HG03520 (cell line): Measurements from ENCODE around the gene TARDBP.
"Not testable (repeated sequence)": the region's sequence is repeated elsewhere in the genome, so short reads cannot be mapped to it uniquely, and the experiment has no call there.

Source experiments
- ATAC-seq: cut with Tn5 transposase; IDR thresholded peaks from one replicate; pipeline ENCODE4 v1.9.1; 2021; ENCODE audit warnings: mild to moderate bottlenecking, moderate library complexity; ENCODE audit not compliant: unreplicated experiment

TARDBP gene

DNA sequence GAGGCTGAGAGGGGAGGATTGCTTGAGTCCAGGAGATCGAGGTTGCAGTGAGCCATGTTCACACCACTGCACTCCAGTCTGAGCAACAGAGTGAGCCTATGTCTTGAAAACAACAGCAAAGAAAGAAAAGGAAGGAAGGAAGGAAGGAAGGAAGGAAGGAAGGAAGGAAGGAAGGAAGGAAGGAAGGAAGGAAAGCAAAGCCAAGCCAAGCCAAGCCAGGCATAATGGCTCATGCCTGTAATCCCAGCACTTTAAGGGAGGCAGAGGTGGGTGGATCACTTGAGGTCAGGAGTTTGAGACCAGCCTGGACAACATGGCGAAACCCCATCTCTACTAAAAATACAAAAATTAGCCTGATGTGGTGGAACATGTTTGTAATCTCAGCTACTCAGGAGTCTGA, 20.4 kb upstream of the TARDBP start:
- not testable (repeated sequence) for ATAC-seq

DNA sequence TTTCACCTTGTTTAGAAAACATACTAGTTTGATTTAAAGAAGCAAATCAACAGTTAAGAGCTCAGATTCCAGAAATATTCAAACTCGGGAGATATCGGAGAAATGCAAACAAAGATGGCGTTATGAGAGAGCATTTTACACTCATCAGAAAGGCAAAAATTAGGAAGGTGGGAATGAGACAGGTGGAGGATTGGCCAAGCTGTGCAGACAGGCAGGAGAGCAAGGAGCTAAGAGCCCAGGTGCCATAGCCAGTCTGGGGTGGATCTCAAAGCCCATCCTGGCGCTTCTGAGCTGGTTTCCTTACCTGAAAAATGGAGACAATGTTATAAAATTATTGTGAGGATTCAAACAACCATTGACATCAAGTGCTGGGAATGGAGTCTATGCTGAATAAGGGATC, 19.6 kb upstream of the TARDBP start:
- ATAC-seq: no peak

DNA sequence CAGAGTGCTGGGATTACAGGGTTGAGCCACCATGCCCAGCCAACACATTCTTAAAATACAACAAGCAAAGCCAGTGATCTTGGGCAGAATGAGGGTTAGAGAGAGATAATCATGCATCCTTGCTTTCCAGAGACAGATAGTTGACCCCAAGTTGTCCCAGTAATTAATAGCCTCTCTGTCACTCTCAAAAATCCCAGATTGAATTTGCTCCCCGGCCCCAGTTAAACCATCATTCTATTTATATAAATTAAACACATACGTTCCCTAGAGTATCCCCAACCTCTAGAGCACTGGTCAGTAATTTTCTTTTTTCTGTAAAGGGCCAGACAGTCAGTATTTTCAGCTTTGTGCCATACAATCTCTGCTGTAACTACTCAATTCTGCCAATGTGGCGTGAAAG, 16.4 kb upstream of the TARDBP start:
- no peak for ATAC-seq

DNA sequence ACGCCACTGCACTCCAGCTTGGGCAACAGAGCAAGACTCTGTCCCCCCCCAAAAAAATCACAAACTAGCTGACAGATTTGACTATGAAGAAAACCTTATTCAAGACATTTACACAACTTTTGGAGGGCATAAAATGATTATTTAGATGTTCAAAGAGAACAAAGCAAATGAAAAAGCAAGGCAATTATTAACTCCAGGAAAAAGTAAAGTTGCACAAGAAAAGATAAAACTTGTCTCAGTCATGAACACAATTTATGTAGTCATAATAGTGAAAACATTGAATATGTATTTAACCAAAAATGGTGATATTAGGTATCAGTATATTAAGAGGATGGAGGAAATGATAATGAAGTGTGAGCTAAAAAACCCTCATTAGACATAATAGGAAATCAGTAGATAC, 11.9 kb upstream of the TARDBP start:
- ATAC-seq: no peak

DNA sequence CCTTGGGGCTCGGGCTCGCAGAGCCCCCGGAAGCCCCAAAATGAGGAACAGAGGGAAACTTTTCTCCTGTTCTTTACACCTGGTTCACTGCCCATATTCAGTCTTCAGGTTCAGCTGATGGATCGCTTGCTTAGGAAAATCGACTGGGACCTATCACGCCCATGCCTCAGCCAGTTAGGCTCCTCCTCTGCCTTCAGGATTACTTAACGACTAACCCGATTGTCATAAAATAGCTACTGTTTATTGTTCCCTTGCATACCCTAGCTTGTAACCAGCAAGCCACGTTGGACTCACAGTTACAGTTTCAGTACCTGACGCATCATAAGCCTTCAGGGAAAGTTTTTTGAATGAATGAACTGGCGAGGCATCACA, 692 bp downstream of the TARDBP start:
- ATAC-seq: no peak

DNA sequence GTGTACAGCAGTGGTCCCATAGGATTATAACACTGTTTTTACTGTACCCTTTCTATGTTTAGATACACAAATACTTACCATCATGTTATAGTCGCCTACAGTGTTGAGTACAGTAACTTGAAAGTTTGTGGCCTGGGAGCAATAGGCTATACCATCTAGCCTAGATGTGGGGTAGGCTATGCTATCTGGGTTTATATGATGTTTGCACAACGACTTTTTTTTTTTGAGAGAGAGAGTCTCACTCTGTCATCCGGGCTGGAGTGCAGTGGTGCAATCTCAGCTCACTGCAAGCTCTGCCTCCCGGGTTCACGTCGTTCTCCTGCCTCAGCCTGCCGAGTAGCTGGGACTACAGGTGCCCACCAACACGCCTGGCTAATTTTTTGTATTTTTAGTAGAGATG, 6.9 kb downstream of the TARDBP start:
- ATAC-seq: not testable (repeated sequence)

DNA sequence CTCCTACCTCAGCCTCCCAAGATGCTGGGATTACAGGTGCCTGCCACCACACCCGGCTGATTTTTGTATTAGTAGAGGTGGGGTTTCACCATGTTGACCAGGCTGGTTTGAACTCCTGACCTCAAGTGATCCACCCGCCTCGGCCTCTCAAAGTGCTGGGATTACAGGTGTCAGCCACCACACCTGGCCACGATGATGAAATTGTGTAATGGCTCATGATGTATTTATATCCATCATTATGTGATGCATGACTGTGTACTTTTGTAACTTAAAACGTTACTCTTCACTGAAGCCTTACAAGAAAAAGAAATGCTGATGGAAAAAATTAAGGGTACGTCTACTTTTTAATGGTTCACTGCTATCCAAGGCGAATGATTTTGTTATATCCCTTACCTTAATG, 7.5 kb downstream of the TARDBP start:
- ATAC-seq: no peak

DNA sequence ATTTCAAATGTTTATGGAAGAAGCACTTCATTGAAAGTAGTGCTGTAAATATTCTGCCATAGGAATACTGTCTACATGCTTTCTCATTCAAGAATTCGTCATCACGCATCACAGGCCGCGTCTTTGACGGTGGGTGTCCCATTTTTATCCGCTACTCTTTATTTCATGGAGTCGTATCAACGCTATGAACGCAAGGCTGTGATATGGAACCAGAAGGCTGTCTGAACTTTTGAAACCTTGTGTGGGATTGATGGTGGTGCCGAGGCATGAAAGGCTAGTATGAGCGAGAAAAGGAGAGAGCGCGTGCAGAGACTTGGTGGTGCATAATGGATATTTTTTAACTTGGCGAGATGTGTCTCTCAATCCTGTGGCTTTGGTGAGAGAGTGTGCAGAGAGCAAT, 10.7 kb downstream of the TARDBP start:
- no peak for ATAC-seq

DNA sequence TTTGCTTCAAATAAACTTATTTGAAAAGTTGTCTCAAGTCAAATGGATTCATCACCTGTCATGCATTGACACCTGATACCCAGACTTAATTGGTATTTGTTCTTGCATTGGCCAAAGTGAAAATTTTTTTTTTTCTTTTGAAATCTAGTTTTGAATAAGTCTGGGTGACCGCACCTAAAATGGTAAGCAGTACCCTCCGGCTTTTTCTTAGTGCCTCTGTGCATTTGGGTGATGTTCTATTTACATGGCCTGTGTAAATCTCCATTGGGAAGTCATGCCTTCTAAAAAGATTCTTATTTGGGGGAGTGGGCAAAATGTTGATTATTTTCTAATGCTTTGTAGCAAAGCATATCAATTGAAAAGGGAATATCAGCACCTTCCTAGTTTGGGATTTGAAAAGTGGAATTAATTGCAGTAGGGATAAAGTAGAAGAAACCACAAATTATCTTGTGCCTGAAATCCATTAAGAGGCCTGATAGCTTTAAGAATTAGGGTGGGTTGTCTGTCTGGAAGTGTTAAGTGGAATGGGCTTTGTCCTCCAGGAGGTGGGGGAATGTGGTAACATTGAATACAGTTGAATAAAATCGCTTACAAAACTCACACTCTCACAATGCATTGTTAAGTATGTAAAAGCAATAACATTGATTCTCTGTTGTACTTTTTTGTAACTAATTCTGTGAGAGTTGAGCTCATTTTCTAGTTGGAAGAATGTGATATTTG, 11.9 kb downstream of the TARDBP start:
- ATAC-seq: no peak

DNA sequence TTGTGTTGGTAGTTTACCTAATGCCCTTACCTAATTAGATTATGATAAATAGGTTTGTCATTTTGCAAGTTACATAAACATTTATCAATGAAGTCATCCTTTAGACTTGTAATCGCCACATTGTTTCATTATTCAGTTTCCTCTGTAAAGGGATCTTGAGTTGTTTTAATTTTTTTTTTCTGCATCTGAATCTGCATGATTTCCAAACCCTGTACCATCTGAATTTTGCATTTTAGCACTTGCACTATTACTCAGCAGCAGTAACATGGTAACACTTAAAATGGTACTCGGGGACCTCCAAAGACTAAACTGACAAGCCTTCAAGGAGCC, 12.4 kb downstream of the TARDBP start:
- no peak for ATAC-seq

DNA sequence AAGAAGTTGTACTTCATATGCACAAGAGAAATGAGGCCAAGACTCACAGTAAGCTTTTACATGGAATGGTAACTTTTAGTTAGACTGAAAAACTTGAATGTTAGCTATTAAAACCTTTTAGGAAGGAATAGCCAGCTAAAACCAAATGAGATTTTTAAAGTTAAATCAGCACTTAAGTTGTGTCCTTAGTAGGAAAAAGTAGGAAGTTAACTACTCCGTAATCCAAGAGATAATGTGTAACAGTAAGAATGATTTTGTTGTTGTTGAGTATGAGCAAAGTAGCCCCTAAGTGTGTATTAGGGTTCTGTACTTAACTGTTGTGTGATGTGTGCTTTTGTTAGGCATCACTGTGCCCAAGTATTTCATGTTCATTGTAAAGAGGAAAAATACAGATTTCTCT, 13.2 kb downstream of the TARDBP start:
- ATAC-seq: no peak

DNA sequence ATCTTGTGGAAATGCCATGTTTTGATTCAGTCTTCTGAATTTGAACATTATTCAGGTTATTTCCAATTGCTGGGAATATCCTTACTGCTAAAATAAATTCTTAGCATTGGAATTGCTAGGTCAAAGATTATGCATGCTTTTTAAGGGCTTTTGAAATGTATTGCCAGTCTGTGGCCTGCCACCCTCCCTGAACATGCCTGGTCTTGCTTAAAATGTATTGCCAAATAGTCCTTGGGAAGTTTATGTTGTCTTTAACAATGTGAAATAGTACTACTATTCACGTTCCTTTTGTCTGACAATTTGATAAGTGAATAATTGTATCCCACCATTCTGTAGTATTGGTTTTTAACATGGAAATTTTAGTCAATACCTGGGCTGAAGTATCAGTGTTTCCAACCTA, 13.6 kb downstream of the TARDBP start:
- no peak for ATAC-seq

DNA sequence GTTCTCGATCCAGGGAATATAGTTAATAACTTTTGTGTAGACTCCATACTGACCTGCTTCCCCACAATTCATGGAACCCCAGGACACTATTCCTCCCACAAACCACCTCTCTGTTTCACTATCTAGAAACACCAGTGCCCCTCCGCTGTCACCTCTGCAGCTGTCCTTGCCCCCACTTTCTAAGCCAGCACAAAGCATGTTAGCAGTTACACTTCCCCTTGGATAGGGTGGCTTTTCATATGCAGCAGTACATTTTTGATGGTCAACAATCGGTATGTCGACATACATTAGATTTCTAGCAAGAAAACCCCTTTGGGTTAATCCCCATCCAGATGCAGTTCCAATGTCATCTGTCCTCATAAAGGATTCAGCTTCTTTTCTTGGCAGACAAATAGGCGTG, 14.4 kb downstream of the TARDBP start:
- no peak for ATAC-seq

DNA sequence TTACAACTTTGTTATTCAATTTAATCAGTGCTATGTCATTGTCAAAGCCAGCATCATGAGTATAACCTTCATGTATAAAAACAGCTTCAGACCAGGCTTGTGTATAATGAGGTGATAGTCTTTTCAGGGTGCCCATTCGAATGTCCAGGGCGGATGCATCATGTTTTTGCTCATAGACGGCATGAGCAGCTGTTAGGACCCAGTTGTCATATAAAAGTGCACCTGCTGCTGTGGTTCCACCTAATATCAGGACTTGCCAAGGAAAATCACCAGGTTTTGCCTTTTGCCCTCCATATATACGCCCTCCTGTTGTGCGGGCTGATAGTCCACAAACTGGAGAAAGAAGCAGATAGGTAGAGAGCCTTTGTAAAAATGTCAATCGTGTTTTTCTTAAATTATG, 14.9 kb downstream of the TARDBP start:
- ATAC-seq: no peak

DNA sequence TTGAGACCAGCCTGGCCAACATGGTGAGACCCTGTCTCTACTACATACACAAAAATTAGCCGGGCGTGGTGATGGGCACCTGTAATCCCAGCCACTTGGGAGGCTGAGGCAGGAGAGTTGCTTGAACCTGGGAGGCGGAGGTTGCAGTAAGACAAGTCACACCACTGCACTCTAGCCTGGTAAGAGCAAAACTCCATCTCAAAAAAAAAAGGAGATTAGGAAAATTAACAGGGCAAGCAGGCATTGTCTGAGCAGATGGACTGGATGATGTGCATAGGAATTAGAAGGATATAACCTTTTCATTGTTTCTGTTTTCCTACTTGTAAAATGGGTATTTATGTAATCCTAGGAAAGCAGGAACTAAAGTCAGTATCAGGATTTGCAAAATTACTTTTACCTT, 15.6 kb downstream of the TARDBP start:
- ATAC-seq: no peak

DNA sequence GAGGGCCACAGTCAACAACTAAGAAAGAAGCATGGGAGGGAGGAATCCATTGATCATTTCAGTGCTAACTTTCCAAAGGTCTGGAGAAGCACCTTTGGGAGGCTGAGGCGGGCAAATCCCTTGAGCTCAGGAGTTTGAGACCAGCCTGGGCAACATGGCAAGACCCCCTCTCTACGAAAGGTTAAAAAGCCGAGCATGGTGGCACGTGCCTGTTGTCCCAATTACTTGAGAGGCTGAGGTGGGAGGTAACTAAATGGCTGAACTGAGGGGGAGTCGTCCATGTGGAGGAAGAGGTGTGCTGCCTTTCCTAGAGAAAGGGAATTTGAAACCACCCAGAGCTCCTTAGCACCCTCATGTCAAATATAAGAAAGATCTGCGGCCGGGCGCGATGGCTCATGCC, 18.4 kb downstream of the TARDBP start:
- no peak for ATAC-seq

DNA sequence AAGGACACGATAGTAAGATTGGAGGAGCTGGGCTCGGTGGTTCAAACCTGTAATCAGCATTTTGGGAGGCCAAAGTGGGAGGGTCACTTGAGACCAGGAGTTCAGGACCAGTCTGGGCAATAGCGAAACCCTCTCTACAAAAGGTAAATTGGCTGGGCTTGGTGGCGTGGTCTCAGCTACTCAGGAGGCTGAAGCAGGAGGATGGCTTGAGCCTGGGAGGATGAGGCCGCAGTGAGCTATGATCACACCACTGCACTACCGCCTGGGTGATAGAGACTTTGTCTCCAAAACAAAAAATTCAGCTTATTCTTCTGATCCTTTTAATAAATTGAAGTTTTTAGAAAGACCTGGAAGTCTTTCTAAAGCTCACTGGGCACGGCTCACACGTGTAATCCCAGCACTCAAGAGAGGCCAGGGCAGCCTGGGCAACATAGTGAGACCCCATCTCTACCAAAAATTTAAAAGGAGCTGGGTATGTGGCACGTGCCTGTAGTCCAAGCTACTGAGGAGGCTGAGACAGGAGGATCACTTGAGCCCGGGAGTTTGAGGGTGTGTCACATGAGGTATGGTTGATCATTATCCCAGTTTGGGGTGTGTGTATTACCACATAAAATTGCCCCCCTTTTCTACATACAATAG, 19.3 kb downstream of the TARDBP start:
- no peak for ATAC-seq

DNA sequence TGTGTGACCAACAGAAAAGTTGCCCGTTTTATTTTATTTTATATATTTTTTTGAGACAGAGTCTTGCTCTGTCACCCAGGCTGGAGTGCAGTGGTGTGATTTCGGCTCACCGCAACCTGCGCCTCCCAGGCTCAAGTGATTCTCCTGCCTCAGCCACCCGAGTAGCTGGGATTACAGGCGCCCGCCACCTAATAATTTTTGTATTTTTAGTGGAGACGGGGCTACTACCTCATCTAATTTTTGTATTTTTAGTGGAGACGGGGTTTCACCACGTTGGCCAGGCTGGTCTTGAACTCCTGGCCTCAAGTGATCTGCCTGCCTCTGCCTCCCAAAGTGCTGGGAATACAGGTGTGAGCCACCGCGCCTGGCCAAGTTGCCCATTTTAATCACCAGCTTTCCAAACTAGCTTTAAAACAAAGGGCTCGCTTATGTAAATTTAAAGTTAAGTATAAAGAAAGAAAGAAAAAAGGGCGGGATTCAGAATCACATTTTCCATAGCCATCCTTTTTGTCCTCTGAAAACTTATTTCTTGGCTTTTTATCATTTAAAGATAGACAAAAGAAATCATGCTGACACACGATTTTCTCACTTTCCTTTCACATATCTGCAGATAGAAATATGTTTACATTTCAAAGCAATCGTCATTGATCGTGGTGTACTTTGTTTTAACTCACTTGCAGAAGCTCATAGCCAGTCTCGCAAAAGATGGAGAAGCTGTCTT, 24.7 kb downstream of the TARDBP start:
- ATAC-seq: not testable (repeated sequence)

DNA sequence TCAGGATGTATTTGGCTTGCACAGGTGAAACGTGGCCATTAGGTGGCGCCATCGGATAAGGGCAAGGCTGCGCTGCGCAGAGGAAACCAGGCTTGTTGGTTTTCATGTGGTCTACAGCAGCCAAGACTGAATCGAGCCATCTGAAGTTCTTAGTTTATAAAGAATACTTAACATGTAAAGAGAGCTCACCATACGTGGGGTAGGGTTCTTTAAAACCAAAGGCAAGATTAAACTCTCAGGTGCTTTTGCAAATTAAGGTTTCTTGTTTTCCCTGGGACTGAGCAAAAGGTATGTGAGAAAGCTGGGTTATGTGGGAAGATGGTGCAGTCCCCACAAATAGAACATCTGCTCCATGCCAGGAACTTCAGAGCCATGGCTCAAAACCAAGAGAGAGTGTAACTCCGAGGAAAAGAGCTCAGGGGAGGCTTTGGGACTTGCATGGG, 25.3 kb downstream of the TARDBP start:
- no peak for ATAC-seq

DNA sequence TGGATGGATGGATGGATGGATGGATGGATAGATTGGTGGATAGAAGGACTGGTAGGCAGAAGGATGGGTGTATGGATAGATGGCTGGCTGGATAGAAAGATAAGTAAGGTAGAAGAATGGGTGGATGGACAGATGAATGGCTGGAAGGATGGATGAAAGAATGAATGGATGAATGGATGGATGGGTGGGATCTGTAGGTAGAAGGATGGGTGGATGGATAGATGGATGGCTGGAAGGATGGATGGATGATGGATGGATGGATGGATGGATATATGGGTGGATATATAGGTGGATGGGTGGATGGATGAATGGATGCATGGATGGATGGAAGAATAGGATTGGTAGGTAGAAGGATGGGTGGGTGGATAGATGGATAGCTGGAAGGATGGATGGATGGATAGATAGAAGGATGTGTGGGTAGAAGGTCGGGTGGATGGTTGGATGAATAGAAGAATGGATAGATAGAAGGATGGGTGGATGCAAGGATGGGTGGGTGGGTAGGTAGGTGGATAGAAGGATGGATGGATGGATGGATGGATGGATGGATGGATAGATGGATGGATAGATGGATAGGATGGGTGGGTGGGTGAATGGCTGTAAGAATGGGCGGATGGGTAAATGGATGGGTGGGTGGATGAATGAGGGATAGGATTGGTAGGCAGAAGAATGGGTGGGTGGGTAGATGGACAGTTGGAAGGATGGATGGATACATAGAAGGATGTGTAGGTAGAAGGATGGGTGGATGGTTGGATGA, 27.1 kb downstream of the TARDBP start:
- ATAC-seq: no peak

DNA sequence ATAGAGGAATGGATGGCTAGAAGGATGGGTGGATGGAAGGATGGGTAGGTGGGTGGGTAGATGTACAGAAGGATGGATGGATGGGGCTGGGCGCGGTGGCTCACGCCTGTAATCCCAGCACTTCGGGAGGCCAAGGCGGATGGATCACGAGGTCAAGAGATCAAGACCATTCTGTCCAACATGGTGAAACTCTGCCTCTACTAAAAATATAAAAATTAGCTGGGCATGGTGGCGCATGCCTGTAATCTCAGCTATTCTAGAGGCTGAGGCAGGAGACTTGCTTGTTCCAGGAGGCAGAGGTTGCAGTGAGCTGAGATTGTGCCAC, 27.6 kb downstream of the TARDBP start:
- ATAC-seq: not testable (repeated sequence)

DNA sequence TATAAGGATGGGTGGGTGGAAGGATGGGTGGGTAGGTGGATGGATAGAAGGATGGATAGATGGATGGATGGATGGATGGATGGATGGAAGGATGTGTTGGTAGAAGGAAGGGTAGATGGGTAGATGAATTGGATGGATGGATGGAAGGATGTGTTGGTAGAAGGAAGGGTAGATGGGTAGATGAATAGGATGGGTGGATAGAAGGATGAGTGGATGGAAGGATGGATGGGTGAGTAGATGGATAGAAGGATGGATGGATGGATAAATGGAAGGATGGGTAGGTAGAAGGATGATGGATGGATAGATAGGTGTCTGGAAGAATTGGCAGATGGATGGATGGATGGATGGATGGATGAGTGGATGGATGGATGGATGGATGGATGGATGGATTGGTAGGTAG, 28.6 kb downstream of the TARDBP start:
- no peak for ATAC-seq
